HG03575 (cell line): Measurements from ENCODE around the gene C1QTNF5.

ENCODE experiments used
- ATAC-seq: cut with Tn5 transposase; IDR thresholded peaks from one replicate; pipeline ENCODE4 v1.9.1; 2021; ENCODE audit not compliant: unreplicated experiment, insufficient number of reproducible peaks, low FRiP score; ENCODE audit errors: extremely low read depth

C1QTNF5 gene

DNA sequence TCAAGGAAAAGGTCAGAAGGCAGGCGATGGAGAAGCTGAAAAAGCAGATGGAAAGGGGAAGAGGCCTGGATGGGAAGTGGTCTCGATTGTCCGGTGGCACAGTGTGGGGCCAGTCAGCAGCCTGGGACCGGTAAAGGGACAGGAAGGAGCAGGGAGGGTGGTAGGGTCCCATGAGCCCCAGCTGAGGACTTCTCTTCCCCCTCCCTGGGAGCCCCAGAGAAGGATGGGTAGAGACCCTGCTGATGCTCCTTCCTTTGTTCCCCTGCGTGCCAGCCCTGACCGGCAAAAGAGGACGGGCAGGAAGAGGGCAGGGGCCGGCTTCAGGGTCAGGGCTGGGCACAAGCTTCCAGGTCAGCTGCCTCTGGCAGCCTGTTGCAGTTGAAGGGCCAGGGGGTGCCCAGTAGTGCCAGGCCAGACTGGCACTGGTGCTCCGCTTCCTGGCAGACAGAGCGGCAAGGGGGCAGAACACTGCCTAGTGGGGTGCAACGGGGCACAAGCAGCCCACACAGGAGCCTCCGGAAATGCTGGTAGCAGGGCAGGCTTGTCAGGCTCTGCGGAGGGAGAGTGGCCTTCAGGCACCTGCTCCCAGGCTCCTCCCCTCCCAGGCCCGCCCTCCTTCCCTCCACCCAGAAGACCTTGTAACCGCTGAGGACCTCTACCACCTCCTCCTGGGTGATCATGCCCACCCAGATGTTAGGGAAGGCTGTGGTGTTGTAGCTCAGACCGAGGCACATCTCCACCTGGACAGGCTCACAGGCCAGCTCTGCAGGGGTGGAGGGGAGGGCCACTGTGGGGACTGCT is 739 bp upstream of the C1QTNF5 start:
- no peak for ATAC-seq

DNA sequence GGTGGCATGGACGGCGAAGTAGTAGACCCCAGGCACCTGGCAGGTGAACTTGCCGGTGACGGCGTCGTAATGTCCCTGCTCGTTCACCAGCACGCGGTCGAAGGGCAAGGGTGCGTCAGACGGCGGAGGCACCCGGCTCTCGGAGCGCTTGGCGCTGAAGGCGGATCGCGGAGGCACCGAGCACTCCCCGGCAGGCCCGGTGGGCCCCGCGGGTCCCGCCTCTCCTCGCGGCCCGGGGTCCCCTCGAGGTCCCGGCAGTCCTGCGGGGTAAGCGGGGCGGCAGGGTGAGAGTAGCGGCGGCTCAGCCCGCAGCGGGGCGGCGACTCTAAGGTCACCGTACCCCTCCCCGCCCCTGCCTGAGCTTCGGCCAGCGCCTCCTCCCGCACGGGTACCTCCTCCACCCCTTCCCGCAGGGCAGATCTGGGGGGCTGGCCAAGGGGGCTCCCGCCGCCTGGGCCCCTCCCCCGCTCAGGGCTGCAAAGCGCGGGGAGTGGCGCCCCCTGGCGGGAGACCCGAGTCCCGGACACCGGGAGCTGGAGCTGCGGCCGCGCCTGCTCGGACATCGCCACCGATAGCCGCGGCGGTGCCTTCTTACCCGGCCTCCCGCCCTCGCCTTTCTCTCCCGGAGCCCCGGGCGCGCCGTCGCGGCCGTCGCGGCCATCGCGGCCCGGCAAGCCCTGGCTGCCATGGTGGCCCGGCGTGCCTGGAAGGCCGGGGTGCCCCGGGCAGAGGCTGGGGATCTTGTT is 921 bp downstream of the C1QTNF5 start:
- no peak for ATAC-seq

DNA sequence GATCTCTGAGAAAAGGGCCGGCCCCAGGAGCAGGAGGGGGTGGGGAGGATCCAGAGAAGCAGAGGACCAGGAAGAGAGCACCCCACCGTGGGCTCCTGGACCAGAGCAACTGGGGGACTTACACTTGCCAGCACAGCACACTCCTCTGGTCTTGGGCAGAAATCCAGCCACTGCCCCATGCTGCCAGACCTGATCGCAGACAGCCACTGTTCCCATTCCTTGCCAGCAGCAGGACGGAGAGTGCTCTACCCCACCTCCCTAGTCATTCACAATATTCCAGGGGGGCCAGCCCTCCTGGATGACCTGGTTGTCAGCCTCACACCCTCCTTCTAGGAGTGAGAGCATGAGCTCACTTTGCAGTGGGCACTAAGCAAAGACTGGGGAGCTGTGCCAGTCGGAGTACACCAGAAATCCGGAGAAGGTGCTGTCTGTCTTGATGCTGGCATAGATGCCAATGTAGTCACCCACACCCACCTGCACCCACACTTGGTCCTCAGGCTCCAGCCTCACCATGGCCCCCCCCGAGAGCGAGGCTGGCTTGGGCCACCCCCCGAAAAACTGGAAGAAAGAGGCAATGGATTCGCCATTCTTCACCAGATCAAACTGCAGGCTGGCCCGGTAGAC is 1.6 kb downstream of the C1QTNF5 start:
- ATAC-seq = no peak

DNA sequence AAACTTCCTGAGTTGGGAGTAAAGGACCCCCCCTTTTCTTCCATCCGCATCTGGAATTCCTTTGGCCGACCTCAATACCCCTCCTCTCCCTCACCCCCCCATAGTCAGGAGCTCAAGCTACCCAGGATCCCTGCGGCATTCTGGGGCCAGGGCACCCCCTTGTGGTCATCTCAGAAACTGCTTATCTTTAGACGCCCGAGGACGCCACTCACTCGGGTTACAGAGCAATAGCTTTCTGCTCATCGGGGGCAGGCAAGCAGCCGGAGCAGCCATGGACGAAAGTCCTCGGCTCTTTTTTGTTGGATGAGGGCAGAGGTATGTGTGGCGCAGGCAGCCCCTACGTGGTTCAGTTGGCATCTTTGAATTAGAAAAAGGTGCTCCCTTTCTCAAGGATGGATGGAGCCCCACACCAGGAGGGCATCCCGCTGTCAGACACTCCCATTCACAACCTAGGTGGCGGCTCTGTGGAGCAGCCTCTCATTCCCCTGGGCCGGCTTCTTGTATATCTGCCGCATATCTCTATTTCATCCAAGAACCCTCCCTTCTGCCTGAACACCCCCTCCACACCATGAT is 2.3 kb downstream of the C1QTNF5 start:
- no peak for ATAC-seq

DNA sequence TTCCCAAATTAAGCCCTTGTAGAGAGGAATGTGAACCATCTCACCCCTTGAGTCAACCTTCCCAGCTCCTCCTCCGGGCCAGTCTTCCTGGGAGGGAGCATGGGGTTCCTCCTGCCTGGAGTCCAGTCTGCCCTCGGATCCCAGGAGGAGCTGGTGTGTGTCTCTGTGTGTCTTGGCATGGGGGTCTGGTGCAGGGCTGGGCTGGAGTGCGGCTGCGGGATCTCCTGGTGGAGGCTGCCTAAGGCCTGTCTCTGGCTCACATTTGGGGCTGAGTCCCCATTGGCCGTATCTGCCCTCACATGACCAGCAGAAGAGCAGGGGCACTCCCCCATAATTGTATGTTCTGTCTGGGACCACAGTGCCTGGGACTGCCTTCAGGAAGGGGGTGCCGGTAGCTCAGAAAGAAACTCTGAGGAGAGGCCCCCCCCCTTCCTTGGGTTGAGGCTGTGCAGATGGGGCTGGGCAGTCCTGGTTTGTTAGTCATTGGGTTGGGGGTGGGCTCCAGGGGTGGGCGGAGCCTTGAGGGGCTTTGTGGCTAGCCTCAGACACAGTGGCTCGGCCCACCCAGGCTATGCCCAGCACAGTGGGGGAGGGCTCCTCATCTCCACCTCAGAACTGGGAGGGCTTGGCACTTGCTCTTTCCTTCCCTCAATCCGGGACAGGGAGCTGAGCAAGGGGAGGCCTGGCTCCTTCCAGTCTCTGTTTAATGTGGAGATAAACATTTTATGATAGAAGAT is 2.9 kb downstream of the C1QTNF5 start:
- no peak for ATAC-seq

DNA sequence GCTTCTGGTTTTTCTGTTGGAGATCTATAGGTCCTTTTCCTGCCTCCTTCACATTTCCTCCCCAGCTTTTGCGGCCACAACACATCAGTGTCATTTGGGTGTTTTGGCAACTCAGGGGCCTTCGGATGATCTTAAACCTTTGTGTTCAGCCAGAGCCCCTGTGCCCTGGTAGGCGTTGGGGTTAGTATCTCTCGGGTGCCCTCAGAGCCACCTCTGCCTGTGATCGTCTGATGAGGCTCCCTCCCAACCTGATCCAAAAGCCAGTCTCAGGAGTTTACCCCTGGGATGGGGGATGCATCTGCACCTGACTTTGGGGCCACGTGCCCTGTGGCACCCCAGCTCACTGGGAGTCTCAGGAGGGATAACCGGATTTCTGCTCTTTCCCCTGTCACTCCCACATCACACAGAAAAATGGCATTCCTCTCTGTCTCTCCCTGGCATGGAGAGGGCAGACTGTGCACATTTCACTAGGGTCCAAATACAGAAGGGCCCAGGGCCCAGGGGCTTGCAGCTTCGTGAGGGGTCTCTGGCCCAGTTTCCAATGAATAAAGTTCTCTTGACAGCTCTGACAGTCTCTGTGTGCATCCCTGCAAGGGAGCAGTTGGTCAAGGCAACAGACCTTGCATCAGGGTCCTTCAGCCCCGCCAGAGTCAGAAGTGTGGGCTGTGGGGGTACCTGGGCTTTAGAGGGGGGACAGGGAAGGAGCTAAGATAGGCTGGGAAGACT is 3.8 kb downstream of the C1QTNF5 start:
- no peak for ATAC-seq

DNA sequence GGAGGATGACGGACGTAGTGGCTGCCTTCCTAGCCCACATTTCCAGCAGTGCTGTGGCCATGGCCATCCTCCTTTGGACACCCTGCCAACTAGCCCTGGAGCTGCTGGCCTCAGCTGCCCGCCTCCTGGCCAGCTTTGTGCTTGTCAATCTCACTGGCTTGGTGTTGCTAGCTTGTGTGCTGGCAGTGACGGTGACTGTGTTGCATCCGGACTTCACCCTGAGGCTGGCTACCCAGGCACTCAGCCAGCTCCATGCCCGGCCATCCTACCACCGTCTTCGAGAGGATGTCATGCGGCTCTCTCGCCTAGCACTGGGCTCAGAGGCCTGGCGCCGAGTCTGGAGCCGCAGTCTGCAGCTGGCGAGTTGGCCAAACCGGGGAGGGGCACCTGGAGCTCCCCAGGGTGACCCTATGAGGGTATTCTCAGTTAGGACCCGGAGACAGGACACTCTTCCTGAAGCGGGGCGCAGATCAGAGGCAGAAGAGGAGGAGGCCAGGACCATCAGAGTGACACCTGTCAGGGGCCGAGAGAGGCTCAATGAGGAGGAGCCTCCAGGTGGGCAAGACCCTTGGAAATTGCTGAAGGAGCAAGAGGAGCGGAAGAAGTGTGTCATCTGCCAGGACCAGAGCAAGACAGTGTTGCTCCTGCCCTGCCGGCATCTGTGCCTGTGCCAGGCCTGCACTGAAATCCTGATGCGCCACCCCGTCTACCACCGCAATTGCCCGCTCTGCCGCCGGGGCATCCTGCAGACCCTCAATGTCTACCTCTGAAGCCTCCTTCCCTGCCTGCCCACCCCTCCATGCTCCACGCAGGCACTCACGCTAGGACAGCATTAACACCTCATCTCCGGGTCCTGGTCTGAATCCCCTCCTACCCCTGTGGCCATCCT is 4.8 kb downstream of the C1QTNF5 start:
- ATAC-seq = no peak

DNA sequence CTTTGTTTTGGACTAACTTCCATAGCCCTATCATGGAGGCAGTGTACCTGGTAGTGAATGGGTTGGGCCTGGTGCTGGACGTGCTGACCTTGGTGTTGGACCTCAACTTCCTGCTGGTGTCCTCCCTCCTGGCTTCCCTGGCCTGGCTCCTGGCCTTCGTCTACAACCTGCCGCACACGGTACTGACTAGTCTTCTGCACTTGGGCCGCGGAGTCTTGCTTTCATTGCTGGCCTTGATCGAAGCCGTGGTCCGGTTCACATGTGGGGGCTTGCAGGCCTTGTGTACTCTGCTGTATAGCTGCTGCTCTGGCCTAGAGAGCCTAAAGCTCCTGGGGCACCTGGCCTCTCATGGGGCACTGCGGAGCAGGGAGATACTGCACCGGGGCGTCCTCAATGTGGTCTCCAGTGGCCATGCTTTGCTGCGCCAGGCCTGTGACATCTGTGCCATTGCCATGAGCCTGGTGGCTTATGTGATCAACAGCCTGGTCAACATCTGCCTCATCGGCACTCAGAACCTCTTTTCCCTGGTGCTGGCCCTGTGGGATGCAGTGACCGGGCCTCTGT is 5.5 kb downstream of the C1QTNF5 start:
- ATAC-seq = no peak

DNA sequence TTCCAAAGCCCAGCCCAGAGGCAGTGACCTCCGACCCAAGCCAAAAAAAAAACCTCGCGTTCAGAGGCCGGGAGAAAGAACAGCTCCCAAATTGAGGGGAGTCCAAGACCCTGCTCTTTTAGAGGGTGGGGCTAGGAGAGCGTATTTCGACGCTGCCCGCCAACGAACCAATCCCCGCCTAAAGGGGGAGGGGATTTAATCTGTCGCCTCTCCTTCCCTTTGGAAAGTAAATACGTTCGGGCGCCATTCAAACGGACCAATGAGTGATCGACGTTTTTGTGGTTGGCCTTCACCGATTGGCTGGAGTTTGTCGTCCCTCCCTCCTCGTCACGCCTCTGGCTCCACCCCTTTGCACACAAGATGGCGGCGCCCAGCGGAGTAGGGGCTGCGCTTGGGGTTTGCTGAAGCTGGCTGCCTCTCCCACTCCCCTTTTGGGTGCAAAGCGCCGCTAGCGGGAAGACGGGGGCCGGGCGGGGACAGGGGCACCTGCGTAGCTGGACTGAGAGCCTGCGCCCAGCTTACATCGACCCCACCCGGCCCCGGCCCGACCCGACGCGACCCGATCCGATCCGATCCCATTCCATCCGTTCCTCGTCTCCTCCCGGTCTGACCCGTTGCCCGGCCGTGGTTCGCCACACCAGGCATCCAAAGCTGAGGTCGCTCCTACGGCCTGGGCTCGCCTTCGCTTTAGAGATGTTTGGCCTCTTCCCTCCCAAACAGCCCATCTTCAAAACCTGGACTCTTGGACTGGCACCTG is 6.3 kb downstream of the C1QTNF5 start, which contains the start of gene RNF26:
RNF26 (plus strand) TSS at position 354 of the 757 bp plus-strand sequence. CDS start 596 bp downstream, outside the sequence.
- ATAC-seq = peak; percentile 72

DNA sequence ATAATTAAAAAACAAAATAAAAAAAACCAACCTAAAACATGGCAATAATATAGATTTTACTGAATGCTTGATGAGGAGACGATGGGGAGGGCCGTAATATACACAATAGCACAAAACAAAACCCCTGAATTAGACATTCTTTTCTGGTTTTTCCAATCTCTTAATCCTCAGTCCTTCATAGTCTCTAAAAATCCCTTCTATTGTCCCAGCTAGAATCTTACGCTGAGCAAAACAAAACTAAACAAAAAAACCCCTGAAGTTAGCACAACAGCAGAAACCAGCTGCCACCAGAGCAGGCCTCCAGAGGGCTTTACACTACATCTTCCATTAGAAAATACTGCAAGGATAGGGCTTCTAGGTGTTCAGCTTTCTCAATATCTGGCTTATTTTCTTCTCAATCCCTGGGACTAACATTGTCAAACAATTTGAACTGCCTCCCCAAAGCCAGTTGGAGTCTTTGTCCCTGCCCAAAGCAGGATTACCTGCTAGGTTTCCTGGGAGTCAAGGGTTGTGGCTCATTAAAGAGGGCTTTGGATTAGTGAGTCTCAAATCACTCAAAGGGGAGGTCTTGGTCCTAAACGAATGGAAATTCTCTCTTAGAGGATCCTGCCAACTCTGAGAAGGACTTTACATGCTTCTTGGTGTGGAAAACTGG is 8.4 kb downstream of the C1QTNF5 start:
- no peak for ATAC-seq

DNA sequence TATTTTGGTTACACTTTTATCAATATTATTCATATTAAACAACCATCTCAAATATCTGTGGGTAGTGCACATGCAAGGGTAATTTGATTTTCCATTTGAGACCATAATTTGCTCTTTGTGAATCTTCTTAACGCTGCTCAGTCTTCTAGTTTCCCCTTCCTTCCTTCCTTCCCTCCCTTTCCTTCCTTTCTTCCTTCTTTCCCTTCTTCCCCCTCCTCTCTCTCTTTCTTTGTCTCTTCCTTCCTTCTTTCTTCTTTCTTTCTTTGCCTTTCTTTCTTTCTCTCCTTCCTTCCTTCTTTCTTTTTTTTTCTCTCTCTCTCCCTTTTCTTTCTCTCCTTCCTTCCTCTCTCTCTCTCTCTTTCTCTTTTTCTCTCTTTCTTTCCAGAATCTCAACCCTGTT is 10.4 kb downstream of the C1QTNF5 start:
- no peak for ATAC-seq

DNA sequence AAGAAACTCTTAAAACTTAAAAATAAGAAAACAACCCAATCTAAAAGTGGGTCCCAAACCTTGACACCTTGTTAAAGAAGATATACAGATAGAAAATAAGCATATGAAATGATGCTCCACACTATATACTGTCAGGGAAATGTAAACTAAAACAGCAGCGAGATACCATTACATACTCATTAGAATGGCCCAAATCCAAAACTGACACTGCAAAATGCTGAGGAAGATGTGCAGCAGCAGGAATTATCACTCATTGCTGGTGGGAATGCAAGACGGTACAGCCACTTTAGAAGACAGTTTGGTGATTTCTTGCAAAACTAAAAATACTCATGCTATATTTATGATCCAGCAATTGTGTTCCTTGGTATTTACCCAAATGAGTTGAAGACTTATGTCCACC is 11.4 kb downstream of the C1QTNF5 start:
- no peak for ATAC-seq

DNA sequence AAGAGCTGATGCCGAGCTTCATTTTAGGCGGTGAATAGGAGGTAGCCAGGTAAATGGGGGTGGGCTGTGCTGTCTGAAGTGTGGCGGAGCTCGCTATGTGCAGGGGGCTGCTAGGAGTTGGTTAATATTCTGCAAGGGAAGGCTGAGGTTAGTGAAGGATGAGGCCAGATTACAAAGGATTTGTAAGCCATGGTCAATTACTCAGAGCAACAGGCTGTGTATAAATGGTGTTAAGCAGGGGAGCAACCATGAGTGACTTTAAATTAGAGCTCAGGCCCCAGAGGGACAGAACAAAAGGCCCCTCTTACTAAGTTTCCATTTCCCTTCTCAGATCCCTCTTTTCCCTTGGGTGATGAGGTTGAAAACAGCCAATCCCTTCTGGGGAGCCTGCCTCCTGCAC is 16.5 kb downstream of the C1QTNF5 start:
- no peak for ATAC-seq

DNA sequence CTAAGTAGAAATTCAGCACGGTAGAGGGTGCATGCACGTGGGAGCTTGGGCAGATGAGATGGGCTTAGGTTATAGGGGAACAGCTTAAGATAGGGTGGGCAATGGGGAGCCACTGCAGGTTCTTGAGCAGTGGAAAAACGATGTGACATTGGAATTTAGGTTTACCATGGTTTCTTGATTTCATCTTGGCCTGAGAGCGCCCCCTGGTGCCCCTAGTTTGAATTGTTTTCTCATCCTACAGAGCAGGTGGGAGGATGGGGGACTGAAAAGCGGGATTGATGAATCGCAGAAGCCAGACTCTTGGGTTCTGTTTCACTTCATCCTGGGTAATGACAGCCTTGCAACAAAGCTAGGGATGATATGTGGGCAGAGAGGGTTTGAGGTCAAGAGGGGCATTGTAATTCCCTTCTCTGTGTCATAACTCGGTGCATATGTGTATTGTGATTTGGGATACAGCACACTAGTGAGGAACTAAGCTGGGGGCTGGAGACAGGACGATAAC is 17.1 kb downstream of the C1QTNF5 start:
- no peak for ATAC-seq

DNA sequence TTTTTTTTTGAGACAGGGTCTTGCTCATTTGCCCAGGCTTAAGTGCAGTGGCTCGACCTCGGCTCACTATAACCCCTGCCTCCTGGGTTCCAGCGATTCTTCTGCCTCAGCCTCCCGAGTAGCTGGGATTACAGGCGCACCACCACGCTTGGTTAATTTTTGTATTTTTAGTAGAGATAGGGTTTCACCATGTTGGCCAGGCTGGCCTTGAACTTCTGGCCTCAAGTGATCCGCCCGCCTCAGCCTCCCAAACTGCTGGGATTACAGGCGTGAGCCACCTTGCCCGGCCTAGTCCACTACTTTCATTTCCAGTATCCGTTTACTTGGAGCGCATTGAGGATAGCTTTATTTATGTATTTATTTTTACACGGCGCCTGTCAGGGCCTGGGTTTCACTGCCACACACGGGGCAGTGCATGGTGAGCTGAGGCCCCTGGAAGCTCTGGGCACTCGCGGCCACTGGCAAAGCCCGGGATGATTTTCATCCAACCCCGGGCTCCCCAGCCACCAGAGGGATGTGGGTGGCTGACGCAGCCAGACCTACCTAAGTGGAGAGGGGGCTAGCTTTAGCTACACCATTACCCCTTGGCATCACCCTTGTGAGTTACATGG is 17.7 kb downstream of the C1QTNF5 start:
- ATAC-seq = no peak
